A549 (cell line): ENCODE measurements around the gene TMEM121.
"Not testable (repeated sequence)": the region's sequence is repeated elsewhere in the genome, so short reads cannot be mapped to it uniquely, and the experiment has no call there.

ENCODE experiments used
- BHLHE40 ChIP-seq: IDR thresholded peaks from 2 replicates; pipeline ENCODE4 v1.6.1; 2012; ENCODE audit warnings: low read depth, low read length, inconsistent platforms
- CHD4 ChIP-seq: fragments of 200-600 bp; sonication (generic); IDR thresholded peaks from 2 replicates; pipeline ENCODE4 v1.6.1; 2016; ENCODE audit warnings: antibody characterized with exemption, mild to moderate bottlenecking, borderline replicate concordance
- CTCF ChIP-seq: fragments of >200 bp; sonication (Bioruptor Twin); formaldehyde crosslinking; IDR thresholded peaks from 3 replicates; pipeline ENCODE4 v1.5.1; 2016
- ELK1 ChIP-seq: fragments of 150-350 bp; IDR thresholded peaks from 2 replicates; pipeline ENCODE4 v1.6.1; 2014; ENCODE audit warnings: low read depth, mild to moderate bottlenecking, low read length
- EP300 ChIP-seq, 2 experiments: fragments of >200 bp; sonication (Bioruptor Twin); formaldehyde crosslinking; IDR thresholded peaks; 2 replicates in 1 of 2; 3 replicates in 1 of 2; pipeline ENCODE4 v1.6.1; 2016 to 2017
- ESRRA ChIP-seq: fragments of 150-350 bp; IDR thresholded peaks from 2 replicates; pipeline ENCODE4 v1.6.1; 2014; ENCODE audit warnings: mild to moderate bottlenecking, low read length, borderline replicate concordance
- JUN ChIP-seq, 2 experiments: fragments of >200 bp; sonication (Bioruptor Twin); formaldehyde crosslinking; IDR thresholded peaks; 2 replicates in 1 of 2; 3 replicates in 1 of 2; pipeline ENCODE4 v1.6.1; 2016 to 2017
- NR3C1 ChIP-seq: fragments of >200 bp; sonication (Bioruptor Twin); formaldehyde crosslinking; IDR thresholded peaks from 3 replicates; pipeline ENCODE4 v1.6.1; 2017
- POLR2A ChIP-seq: IDR thresholded peaks from 2 replicates; pipeline ENCODE4 v1.6.1; 2012; ENCODE audit warnings: mild to moderate bottlenecking, low read length
- POLR2AphosphoS2 ChIP-seq: conservative IDR thresholded peaks from 2 replicates; pipeline ENCODE4 v1.6.1; 2012; ENCODE audit warnings: low read length, improper control_type of control experiment, inconsistent platforms
- RAD21 ChIP-seq, 2 experiments: fragments of >200 bp in 1 of 2; sonication (Bioruptor Twin) in 1 of 2; formaldehyde crosslinking in 1 of 2; IDR thresholded peaks in 1 of 2; conservative IDR thresholded peaks in 1 of 2; 2 replicates in 1 of 2; 3 replicates in 1 of 2; pipeline ENCODE4 v1.6.1; 2012 to 2018; ENCODE audit warnings: inconsistent platforms in 1 of 2

- not testable (repeated sequence) for TF ChIP-seq ELK1; ESRRA; EP300 (IDR thresholded peaks at IDR 0.05); RAD21 (conservative IDR thresholded peaks at IDR 0.05 in 1 of 2, IDR thresholded peaks at IDR 0.05 in 1 of 2); POLR2A; CTCF; POLR2AphosphoS2; JUN (IDR thresholded peaks at IDR 0.05); BHLHE40; CHD4; NR3C1
Observed at GRCh38 chr14:105565185-105565919, 39.0 kb downstream of the TMEM121 start.
